HUES64 (cell line): ENCODE data around the gene SLC37A1.

Experiments used
- H3K27ac ChIP-seq: 2 replicates; pipeline ENCODE4 v1.7.0; 2013; ENCODE audit warnings: low read depth, low read length, inconsistent platforms
- H3K27me3 ChIP-seq: 2 replicates; pipeline ENCODE4 v1.6.1; 2013; ENCODE audit warnings: mild to moderate bottlenecking, low read length; ENCODE audit not compliant: insufficient read depth
- H3K36me3 ChIP-seq: 2 replicates; pipeline ENCODE4 v1.6.1; 2013; ENCODE audit warnings: mild to moderate bottlenecking, low read length; ENCODE audit not compliant: insufficient read depth
- H3K4me1 ChIP-seq: 2 replicates; pipeline ENCODE4 v1.6.1; 2013; ENCODE audit warnings: mild to moderate bottlenecking, low read length, moderate library complexity; ENCODE audit not compliant: insufficient read depth
- H3K4me3 ChIP-seq: 2 replicates; pipeline ENCODE4 v1.5.1; 2013; ENCODE audit warnings: mild to moderate bottlenecking, low read length, moderate library complexity
- H3K9ac ChIP-seq: 2 replicates; pipeline ENCODE4 v1.6.1; 2013; ENCODE audit warnings: mild to moderate bottlenecking, low read depth, low read length
- H3K9me3 ChIP-seq: 2 replicates; pipeline ENCODE4 v1.6.1; 2013; ENCODE audit warnings: low read depth, low read length; ENCODE audit not compliant: insufficient read depth
- WGBS: fragments of 150-250, 120-280 bp; methylation state at CpG from one replicate; pipeline ENCODE4 v1.1.7; 2013; ENCODE audit warnings: missing lambda C conversion rate; 5-methylcytosine and 5-hydroxymethylcytosine counted together

Gene SLC37A1

DNA sequence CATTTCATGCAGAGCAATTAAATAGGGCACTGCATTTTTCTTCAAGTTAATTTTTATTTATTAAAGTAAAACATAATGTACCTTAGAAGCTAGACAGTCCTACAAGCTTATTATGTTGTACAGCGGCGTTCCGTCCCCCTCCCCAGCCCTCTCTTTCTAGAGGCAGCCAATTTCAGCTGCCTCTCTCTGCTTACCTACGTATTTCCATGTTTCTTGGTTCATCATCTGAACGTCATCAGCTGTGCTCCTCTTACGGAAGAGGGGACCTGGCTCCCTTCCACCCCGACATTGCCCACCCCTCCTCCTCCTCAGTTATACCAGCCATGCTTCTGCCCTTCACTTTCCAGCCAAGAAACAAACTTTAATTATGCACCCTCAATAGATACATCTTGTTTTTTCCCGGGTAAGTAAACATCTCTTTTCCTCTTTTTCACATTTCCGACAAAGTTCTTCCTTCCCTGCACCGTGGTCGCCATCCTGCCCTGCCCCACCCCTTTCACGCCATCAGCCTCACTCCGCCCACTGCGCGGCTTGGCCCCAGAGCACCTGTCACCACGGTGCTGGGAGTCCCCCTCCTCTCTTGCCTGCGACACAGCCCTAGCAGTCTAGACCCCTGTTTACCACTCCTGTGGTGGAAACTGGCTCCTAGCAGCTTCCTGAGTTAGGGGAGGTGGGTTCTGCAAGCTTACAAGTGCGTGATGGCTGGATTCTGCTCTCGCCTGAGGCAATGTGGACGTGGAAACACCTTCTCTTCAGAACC is 57.9 kb downstream of the SLC37A1 start:
- no peaks in the 10 kb centered on the region for H3K27me3 ChIP-seq
- no peak overlapping the region for H3K27ac ChIP-seq
- H3K36me3 ChIP-seq, result peaks cover 22% of the 10 kb centered on the region; the same call in 1 of the 2 replicates
- no peak overlapping the region for H3K9ac ChIP-seq
- H3K9me3 ChIP-seq, result peaks cover 12% of the 10 kb centered on the region; the same call in 1 of the 2 replicates
- peaks cover 4% of the 10 kb centered on the region; the same call in 1 of the 2 replicates for H3K4me1 ChIP-seq
- 91% methylated on average over 20 of the region's 20 CpGs for WGBS
- H3K4me3 ChIP-seq, result no peak overlapping the region

DNA sequence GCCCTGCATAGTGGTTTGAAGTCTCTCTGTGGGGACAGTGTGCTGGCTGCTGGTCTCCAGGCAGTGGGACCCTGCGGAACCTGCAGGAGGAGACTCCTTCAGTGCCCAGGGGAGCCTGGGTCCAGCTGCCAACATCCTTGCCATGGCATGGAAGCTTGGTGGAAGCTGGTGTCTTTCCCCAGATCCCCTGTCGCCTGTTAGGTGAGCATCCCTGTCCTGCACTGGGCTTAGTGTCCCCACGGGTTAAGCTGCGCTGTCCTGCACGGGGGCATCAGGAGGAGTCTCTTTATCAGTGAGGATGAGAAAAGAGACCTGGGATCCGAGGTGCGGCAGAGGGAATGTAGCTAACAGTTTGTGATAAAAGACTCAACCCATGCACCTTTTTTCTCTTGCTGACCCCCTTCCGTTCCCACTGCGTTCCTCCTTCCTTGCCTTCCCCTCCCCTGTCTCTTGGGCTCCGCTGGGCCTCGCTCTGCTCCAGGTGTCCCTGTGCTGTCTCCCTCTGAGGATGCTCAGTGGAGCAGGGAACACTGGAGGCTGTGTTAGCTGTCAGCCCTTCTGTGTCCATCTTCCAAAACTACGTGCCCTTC is 59.3 kb downstream of the SLC37A1 start:
- Histone ChIP-seq H3K4me3 (no peak overlapping the region), H3K36me3 (peaks cover 22% of the 10 kb centered on the region; the same call in 1 of the 2 replicates), H3K27me3 (no peaks in the 10 kb centered on the region), H3K27ac (no peak overlapping the region), H3K4me1 (peaks cover 4% of the 10 kb centered on the region; the same call in 1 of the 2 replicates), H3K9me3 (peaks cover 19% of the 10 kb centered on the region; the same call in 1 of the 2 replicates), H3K9ac (no peak overlapping the region)
- 94% methylated on average over 12 of the region's 12 CpGs for WGBS

DNA sequence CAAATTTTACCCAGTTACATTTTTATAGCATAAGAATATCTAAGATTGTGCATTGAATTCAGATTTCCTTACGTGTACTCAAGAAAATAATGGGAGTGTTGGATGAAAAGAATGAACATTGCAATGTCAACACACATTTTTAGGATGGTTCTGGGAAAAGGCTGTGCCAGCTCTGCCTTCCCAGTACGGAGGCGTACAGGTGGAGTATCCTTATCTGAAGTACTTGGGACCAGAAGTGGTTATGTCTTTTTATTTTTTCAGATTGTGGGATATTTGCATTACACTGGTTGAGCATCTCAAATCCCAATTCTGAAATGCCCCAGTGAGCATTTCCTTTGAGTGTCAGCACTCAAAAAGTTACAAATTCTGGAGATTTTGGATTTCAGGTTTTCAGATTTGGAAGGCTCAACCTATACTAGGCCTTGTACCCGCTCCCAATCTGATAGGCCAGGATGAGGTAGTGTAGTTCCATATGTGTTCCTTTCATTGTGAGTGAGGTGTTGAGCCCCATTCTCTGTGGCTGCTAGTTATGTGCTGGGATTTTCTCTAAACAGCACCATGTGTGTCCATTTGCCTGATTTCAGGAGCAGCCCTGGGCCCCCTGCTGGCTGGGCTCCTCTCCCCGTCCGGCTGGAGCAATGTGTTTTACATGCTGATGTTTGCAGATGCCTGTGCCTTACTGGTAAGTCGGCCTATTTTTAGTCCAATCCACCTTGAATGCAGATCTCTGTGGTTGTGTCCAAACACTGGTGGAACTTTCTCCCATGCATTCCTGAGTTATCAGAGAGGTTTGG is 60.8 kb downstream of the SLC37A1 start:
- H3K36me3 ChIP-seq, result peaks cover 11% of the 10 kb centered on the region; the same call in 1 of the 2 replicates
- H3K9me3 ChIP-seq, result peaks cover 19% of the 10 kb centered on the region; the same call in 1 of the 2 replicates
- no peaks in the 10 kb centered on the region for H3K27me3 ChIP-seq
- peaks cover 4% of the 10 kb centered on the region; the same call in 1 of the 2 replicates for H3K4me1 ChIP-seq
- H3K9ac ChIP-seq, result no peak overlapping the region
- no peak overlapping the region for H3K4me3 ChIP-seq
- 92% methylated on average over 7 of the region's 7 CpGs for WGBS
- no peak overlapping the region for H3K27ac ChIP-seq

DNA sequence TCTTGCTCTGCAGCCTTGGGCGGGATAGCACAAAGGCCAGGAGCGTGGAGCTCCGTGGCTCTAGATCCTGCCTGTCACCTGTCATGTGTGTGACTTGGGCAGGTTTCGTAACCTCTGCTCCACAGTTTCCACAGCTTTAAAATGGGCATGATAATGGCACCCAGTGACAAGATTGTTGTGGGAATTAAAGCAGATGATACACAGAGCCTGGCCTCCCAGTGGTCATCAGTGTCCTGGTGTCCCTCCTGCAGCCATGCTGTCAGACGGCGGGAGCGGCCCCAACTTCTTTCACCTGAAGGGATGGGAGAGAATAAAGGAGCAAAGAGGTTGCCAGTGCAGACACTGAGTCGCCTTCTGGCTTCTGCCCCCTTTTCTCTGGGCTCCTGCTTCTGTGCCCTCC is 61.5 kb downstream of the SLC37A1 start:
- no peak overlapping the region for H3K4me3 ChIP-seq
- WGBS, result 93% methylated on average over 8 of the region's 8 CpGs
- H3K36me3 ChIP-seq, result peaks cover 11% of the 10 kb centered on the region; the same call in 1 of the 2 replicates
- H3K27me3 ChIP-seq, result no peaks in the 10 kb centered on the region
- peaks cover 4% of the 10 kb centered on the region; the same call in 1 of the 2 replicates for H3K4me1 ChIP-seq
- peaks cover 19% of the 10 kb centered on the region; the same call in 1 of the 2 replicates for H3K9me3 ChIP-seq
- no peak overlapping the region for H3K9ac ChIP-seq
- no peak overlapping the region for H3K27ac ChIP-seq

- H3K4me1 ChIP-seq, result no peaks in the 10 kb centered on the region
- H3K9me3 ChIP-seq, result peaks cover 19% of the 10 kb centered on the region; the same call in 1 of the 2 replicates
- no peaks in the 10 kb centered on the region for H3K27me3 ChIP-seq
- no peak overlapping the region for H3K4me3 ChIP-seq
- no peak overlapping the region for H3K27ac ChIP-seq
- peaks cover 8% of the 10 kb centered on the region; the same call in 1 of the 2 replicates for H3K36me3 ChIP-seq
- H3K9ac ChIP-seq, result no peak overlapping the region
- WGBS, result 93% methylated on average over 1 of the region's 1 CpG
Measured at GRCh38 chr21:42576639-42577038, 63.0 kb downstream of the SLC37A1 start.

- Histone ChIP-seq H3K9me3 (peaks cover 19% of the 10 kb centered on the region; the same call in 1 of the 2 replicates), H3K4me1 (no peaks in the 10 kb centered on the region), H3K27ac (no peak overlapping the region), H3K4me3 (no peak overlapping the region), H3K36me3 (peaks cover 8% of the 10 kb centered on the region; the same call in 1 of the 2 replicates), H3K9ac (no peak overlapping the region), H3K27me3 (no peaks in the 10 kb centered on the region)
- WGBS, result 96% methylated on average over 9 of the region's 9 CpGs
Measured at GRCh38 chr21:42578034-42578433, 64.4 kb downstream of the SLC37A1 start.

DNA sequence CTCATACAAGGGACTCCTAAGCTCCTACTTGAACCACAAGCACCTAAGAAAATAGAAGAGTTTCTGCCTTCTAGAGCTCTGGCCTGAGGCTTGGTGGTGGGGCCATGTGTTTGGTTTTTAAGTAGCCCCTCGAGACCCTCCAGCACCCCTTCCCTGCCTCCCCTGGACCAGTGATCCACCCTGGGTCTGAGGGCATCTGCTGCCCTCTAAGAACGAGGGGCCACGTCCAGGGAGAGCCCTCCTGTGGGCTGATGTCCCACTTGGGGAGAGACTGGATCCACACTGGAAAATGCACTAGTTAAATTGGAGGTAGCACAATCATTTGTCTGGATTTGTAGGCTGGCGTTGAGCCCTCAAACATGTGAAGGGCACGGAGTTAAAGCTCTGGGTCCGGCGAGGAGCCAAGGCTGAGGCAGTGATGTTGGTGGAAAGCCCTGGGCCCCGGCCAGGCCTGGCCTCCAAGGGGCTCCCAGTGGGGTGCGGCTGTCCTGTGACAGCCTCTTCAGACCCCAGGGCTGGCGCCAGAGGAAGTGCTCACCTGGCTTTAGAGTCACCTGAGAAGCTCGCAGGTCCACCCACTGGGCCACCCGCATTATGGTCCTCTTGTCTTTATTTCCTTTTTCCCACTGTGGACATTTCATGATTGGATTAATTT is 65.2 kb downstream of the SLC37A1 start:
- Histone ChIP-seq H3K27ac (no peak overlapping the region), H3K36me3 (peaks cover 8% of the 10 kb centered on the region; the same call in 1 of the 2 replicates), H3K27me3 (no peaks in the 10 kb centered on the region), H3K4me3 (no peak overlapping the region), H3K4me1 (no peaks in the 10 kb centered on the region), H3K9ac (no peak overlapping the region), H3K9me3 (peaks cover 19% of the 10 kb centered on the region; the same call in 1 of the 2 replicates)
- 93% methylated on average over 12 of the region's 12 CpGs for WGBS

DNA sequence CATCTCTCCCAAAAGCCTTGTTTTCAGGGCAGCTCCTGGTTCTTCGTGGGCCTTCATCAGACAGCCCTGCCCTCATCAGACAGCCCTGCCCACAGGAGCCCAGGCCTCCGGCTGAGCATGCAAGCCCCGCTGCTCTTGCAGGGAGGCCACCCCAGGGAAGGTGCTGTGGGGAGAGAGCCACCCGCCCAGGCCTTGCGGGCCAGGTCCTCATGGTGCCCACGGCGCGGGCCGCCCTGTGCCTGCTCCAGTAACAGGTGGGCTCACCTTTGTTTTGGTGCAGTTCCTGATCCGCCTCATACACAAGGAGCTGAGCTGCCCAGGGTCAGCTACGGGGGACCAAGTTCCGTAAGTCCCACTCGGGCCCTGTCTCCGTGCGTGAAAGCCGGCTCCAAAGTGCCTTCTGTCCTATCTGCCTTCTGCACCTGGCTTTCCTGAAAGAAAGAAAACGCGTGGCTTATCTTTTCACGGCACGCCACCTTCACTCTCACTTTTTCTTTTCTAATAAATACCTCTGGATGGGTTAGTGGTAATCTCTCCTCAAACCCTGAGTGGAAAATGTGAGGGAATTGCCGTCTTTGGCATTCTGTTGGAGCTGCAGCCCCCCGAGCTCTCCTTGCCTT is 65.9 kb downstream of the SLC37A1 start:
- H3K9me3 ChIP-seq, result peaks cover 19% of the 10 kb centered on the region; the same call in 1 of the 2 replicates
- H3K4me3 ChIP-seq, result no peak overlapping the region
- 91% methylated on average over 22 of the region's 22 CpGs for WGBS
- H3K9ac ChIP-seq, result no peak overlapping the region
- peaks cover 8% of the 10 kb centered on the region; the same call in 1 of the 2 replicates for H3K36me3 ChIP-seq
- H3K27ac ChIP-seq, result no peak overlapping the region
- H3K27me3 ChIP-seq, result no peaks in the 10 kb centered on the region
- H3K4me1 ChIP-seq, result no peaks in the 10 kb centered on the region

DNA sequence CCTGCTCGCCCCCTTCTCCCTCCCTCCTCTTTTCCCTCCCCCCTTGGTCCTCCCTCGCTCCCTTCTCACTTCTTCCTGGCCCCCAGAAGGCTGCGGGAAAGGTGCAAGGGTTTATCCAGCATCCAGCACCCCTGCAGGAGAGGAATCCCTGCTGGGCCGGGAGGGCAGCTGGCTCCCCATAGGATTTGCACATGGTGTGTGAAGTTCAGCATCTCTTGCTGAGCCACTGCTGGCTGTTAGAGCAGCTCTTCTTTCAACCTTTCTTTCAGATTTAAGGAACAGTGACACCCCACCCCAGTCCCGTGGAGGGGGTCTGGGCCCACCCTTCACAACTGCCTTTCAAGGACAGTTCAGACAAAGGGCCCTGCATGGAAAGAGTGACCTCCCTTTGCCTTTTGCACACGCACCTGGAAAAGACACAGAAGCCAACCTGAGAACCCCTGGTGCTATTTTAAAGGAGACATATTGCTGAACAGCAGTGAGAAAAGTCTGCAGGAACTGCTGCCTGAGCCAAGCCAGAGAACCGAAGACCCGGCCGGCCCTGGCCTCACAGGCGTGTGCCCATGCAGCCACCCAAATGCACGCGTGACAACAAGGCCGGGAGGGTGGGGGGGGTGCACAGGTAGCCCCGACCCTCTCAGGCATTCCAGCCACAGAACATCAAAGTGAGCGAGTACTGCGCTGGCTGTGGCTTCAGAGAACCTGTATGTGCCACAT is 66.6 kb downstream of the SLC37A1 start:
- H3K4me1 ChIP-seq, result no peaks in the 10 kb centered on the region
- H3K27ac ChIP-seq, result no peak overlapping the region
- no peak overlapping the region for H3K9ac ChIP-seq
- H3K36me3 ChIP-seq, result peaks cover 6% of the 10 kb centered on the region; the same call in 1 of the 2 replicates
- peaks cover 19% of the 10 kb centered on the region; the same call in 1 of the 2 replicates for H3K9me3 ChIP-seq
- H3K4me3 ChIP-seq, result no peak overlapping the region
- WGBS, result 88% methylated on average over 16 of the region's 16 CpGs
- no peaks in the 10 kb centered on the region for H3K27me3 ChIP-seq
